ENCODE results near the gene CASP6. TPM values are rescaled to one million over a fixed set of nuclear protein-coding genes. Genes with fewer than 3 reads are reported as not detected.

The CASP6 gene
- total RNA-seq, 2 experiments from 2014 or later, result 8.1 to 9.2 TPM

- intact Hi-C loops (cut with micrococcal nuclease; ENCODE audit: unreplicated experiment), result no loop called here
- no peak for TF ChIP-seq CTCF (conservative IDR thresholded peaks at IDR 0.05; ENCODE audit: low read length)
- no peak for TF ChIP-seq EZH2phosphoT487 (IDR thresholded peaks at IDR 0.05; ENCODE audit: borderline replicate concordance, low read depth, low read length)
- Histone ChIP-seq H3K4me1 (ENCODE audit: insufficient read depth, low read length, poor library complexity, severe bottlenecking) (peaks cover 13% of the 10 kb centered on the region), H2AFZ (ENCODE audit: low read length) (no peak overlapping the region), H3K79me2 (ENCODE audit: insufficient read depth, low read depth, low read length) (peaks cover 5% of the 10 kb centered on the region; the same call in 1 of the 2 replicates), H3K4me2 (ENCODE audit: low read length) (no peak overlapping the region), H3K9me3 (ENCODE audit: low read length) (peaks cover 3% of the 10 kb centered on the region; the same call in 1 of the 2 replicates), H4K20me1 (ENCODE audit: insufficient read depth, low read length) (no peaks in the 10 kb centered on the region), H3K27ac (ENCODE audit: low read depth, low read length, poor library complexity, severe bottlenecking) (no peak overlapping the region), H3K4me3 (ENCODE audit: low read depth, low read length, poor library complexity, severe bottlenecking) (no peak overlapping the region), H3K9me2 (ENCODE audit: insufficient read depth, low read length) (no peaks in the 10 kb centered on the region), H3K36me3 (ENCODE audit: insufficient read depth, low read length) (peaks cover 38% of the 10 kb centered on the region)
- BruUV-seq (replicated peaks), result no TSS peak
- ChIA-PET CTCF (ENCODE audit: unreplicated experiment) (no interaction called here), POLR2A (interaction anchor here (0.7 kb wide), 1 partner anchor 1329 kb away, joined by 4 read pairs; no protein-coding TSS in a partner anchor)
- DNase-seq (ENCODE audit: low spot score), result no peak
Measured at GRCh38 chr4:109721033-109721432, 17.8 kb upstream of the CASP6 start.

- H3K79me2 ChIP-seq (ENCODE audit: insufficient read depth, low read depth, low read length), result peaks cover 5% of the 10 kb centered on the region; the same call in 1 of the 2 replicates
- no peaks in the 10 kb centered on the region for H3K9me2 ChIP-seq (ENCODE audit: insufficient read depth, low read length)
- BruUV-seq (replicated peaks), result no TSS peak
- no peak overlapping the region for H3K4me2 ChIP-seq (ENCODE audit: low read length)
- ChIA-PET CTCF (ENCODE audit: unreplicated experiment) (no interaction called here), POLR2A (no interaction called here)
- peaks cover 38% of the 10 kb centered on the region for H3K36me3 ChIP-seq (ENCODE audit: insufficient read depth, low read length)
- DNase-seq (ENCODE audit: low spot score), result no peak
- TF ChIP-seq EZH2phosphoT487 (IDR thresholded peaks at IDR 0.05; ENCODE audit: borderline replicate concordance, low read depth, low read length) (no peak), CTCF (conservative IDR thresholded peaks at IDR 0.05; ENCODE audit: low read length) (no peak)
- H3K27ac ChIP-seq (ENCODE audit: low read depth, low read length, poor library complexity, severe bottlenecking), result no peak overlapping the region
- intact Hi-C loops (cut with micrococcal nuclease; ENCODE audit: unreplicated experiment), result no loop called here
- H3K9me3 ChIP-seq (ENCODE audit: low read length), result peaks cover 3% of the 10 kb centered on the region; the same call in 1 of the 2 replicates
- peaks cover 13% of the 10 kb centered on the region for H3K4me1 ChIP-seq (ENCODE audit: insufficient read depth, low read length, poor library complexity, severe bottlenecking)
- H2AFZ ChIP-seq (ENCODE audit: low read length), result no peak overlapping the region
- H3K4me3 ChIP-seq (ENCODE audit: low read depth, low read length, poor library complexity, severe bottlenecking), result no peak overlapping the region
- no peaks in the 10 kb centered on the region for H4K20me1 ChIP-seq (ENCODE audit: insufficient read depth, low read length)
Measured at GRCh38 chr4:109719604-109720003, 16.4 kb upstream of the CASP6 start.

- Histone ChIP-seq H3K9me3 (ENCODE audit: low read length) (peaks cover 3% of the 10 kb centered on the region; the same call in 1 of the 2 replicates), H3K4me2 (ENCODE audit: low read length) (no peak overlapping the region), H3K27ac (ENCODE audit: low read depth, low read length, poor library complexity, severe bottlenecking) (no peak overlapping the region), H3K4me3 (ENCODE audit: low read depth, low read length, poor library complexity, severe bottlenecking) (no peak overlapping the region), H2AFZ (ENCODE audit: low read length) (no peak overlapping the region), H4K20me1 (ENCODE audit: insufficient read depth, low read length) (no peaks in the 10 kb centered on the region), H3K79me2 (ENCODE audit: insufficient read depth, low read depth, low read length) (peaks cover 5% of the 10 kb centered on the region; the same call in 1 of the 2 replicates), H3K9me2 (ENCODE audit: insufficient read depth, low read length) (no peaks in the 10 kb centered on the region), H3K4me1 (ENCODE audit: insufficient read depth, low read length, poor library complexity, severe bottlenecking) (peaks cover 12% of the 10 kb centered on the region), H3K36me3 (ENCODE audit: insufficient read depth, low read length) (peaks cover 46% of the 10 kb centered on the region)
- POLR2A ChIA-PET, result no interaction called here
- no TSS peak for BruUV-seq (replicated peaks)
- no peak for DNase-seq (ENCODE audit: low spot score)
- CTCF ChIA-PET (ENCODE audit: unreplicated experiment), result no interaction called here
- TF ChIP-seq CTCF (conservative IDR thresholded peaks at IDR 0.05; ENCODE audit: low read length) (no peak), EZH2phosphoT487 (IDR thresholded peaks at IDR 0.05; ENCODE audit: borderline replicate concordance, low read depth, low read length) (no peak)
- intact Hi-C loops (cut with micrococcal nuclease; ENCODE audit: unreplicated experiment), result no loop called here
Measured at GRCh38 chr4:109718759-109719158, 15.5 kb upstream of the CASP6 start.
